H9 (cell line): Measurements from ENCODE around the gene RPS6KA4. TPM values are rescaled to one million over a fixed set of nuclear protein-coding genes. Genes with fewer than 3 reads are reported as not detected.

ENCODE experiments used
- DNase-seq: peaks from one replicate; pipeline ENCODE4 v3.0.0-alpha.2; 2017
- H2AFZ ChIP-seq: one replicate; pipeline ENCODE4 v1.6.1; 2013; ENCODE audit warnings: mild to moderate bottlenecking, low read length, control low read depth, moderate library complexity
- H2AK5ac ChIP-seq: 2 replicates; pipeline ENCODE4 v1.6.1; 2013; ENCODE audit warnings: low read length, control low read depth, mixed read lengths; ENCODE audit not compliant: insufficient read length
- H2BK120ac ChIP-seq: one replicate; pipeline ENCODE4 v1.6.1; 2013; ENCODE audit warnings: low read depth, mild to moderate bottlenecking, low read length, control low read depth, inconsistent platforms; ENCODE audit not compliant: poor library complexity, severe bottlenecking
- H2BK12ac ChIP-seq: 2 replicates; pipeline ENCODE4 v1.6.1; 2013; ENCODE audit warnings: low read length, control low read depth, mixed read lengths, low read depth; ENCODE audit not compliant: insufficient read length
- H2BK15ac ChIP-seq: 2 replicates; pipeline ENCODE4 v1.6.1; 2013; ENCODE audit warnings: low read depth, low read length, control low read depth
- H2BK20ac ChIP-seq: one replicate; pipeline ENCODE4 v1.6.1; 2013; ENCODE audit warnings: low read depth, mild to moderate bottlenecking, low read length, control low read depth, inconsistent platforms; ENCODE audit not compliant: poor library complexity, severe bottlenecking
- H2BK5ac ChIP-seq: 2 replicates; pipeline ENCODE4 v1.6.1; 2013; ENCODE audit warnings: low read length, control low read depth, mixed read lengths; ENCODE audit not compliant: insufficient read length
- H3K14ac ChIP-seq: 2 replicates; pipeline ENCODE4 v1.6.1; 2013; ENCODE audit warnings: low read length, control low read depth; ENCODE audit not compliant: insufficient read depth
- H3K18ac ChIP-seq: 2 replicates; pipeline ENCODE4 v1.6.1; 2013; ENCODE audit warnings: low read depth, mild to moderate bottlenecking, mixed read lengths, low read length, control low read depth; ENCODE audit not compliant: insufficient read length
- H3K23ac ChIP-seq: 2 replicates; pipeline ENCODE4 v1.6.1; 2013; ENCODE audit warnings: low read length, control low read depth, mixed read lengths, low read depth; ENCODE audit not compliant: insufficient read length
- H3K23me2 ChIP-seq: 2 replicates; pipeline ENCODE4 v1.6.1; 2013; ENCODE audit warnings: low read depth, mild to moderate bottlenecking, mixed read lengths, low read length, control low read depth; ENCODE audit not compliant: insufficient read length, poor library complexity, severe bottlenecking
- H3K27ac ChIP-seq: 2 replicates; pipeline ENCODE4 v1.5.1; 2013; ENCODE audit warnings: low read length, control low read depth, mixed read lengths, low read depth; ENCODE audit not compliant: insufficient read length
- H3K27me3 ChIP-seq: 2 replicates; pipeline ENCODE4 v1.6.1; 2013; ENCODE audit warnings: low read length, control low read depth, inconsistent platforms; ENCODE audit not compliant: insufficient read depth
- H3K4ac ChIP-seq: 2 replicates; pipeline ENCODE4 v1.6.1; 2013; ENCODE audit warnings: low read depth, mild to moderate bottlenecking, control low read depth, inconsistent platforms, low read length, moderate library complexity
- H3K4me1 ChIP-seq: 2 replicates; pipeline ENCODE4 v1.6.1; 2013; ENCODE audit warnings: low read length, control low read depth, inconsistent platforms; ENCODE audit not compliant: insufficient read depth
- H3K4me2 ChIP-seq: 2 replicates; pipeline ENCODE4 v1.6.1; 2013; ENCODE audit warnings: low read length, control low read depth, mixed read lengths; ENCODE audit not compliant: insufficient read length, insufficient read depth
- H3K56ac ChIP-seq: 2 replicates; pipeline ENCODE4 v1.6.1; 2013; ENCODE audit warnings: low read depth, mild to moderate bottlenecking, mixed read lengths, low read length, control low read depth; ENCODE audit not compliant: insufficient read length
- H3K79me1 ChIP-seq: 2 replicates; pipeline ENCODE4 v1.6.1; 2013; ENCODE audit warnings: low read depth, mild to moderate bottlenecking, moderate library complexity, low read length, control low read depth, inconsistent platforms; ENCODE audit not compliant: insufficient read depth, poor library complexity, severe bottlenecking
- H3K79me2 ChIP-seq: 2 replicates; pipeline ENCODE4 v1.6.1; 2013; ENCODE audit warnings: low read length, control low read depth, inconsistent platforms; ENCODE audit not compliant: insufficient read depth
- H3K9ac ChIP-seq: 2 replicates; pipeline ENCODE4 v1.6.1; 2013; ENCODE audit warnings: low read length, control low read depth, mixed read lengths; ENCODE audit not compliant: insufficient read length; ENCODE audit errors: extremely low read depth
- H3K9me3 ChIP-seq: one replicate; pipeline ENCODE4 v1.6.1; 2013; ENCODE audit warnings: low read depth, low read length, inconsistent platforms; ENCODE audit not compliant: control insufficient read depth
- H3T11ph ChIP-seq: one replicate; pipeline ENCODE4 v1.6.1; 2013; ENCODE audit warnings: mild to moderate bottlenecking, low read length, control low read depth, inconsistent platforms
- H4K20me1 ChIP-seq: one replicate; pipeline ENCODE4 v1.6.1; 2013; ENCODE audit not compliant: control insufficient read depth, insufficient read length, insufficient read depth
- H4K5ac ChIP-seq: 2 replicates; pipeline ENCODE4 v1.6.1; 2013; ENCODE audit warnings: low read depth, mild to moderate bottlenecking, mixed read lengths, low read length, control low read depth; ENCODE audit not compliant: insufficient read length
- H4K8ac ChIP-seq: replicated peaks from 2 replicates; pipeline ENCODE4 v1.6.1; 2013; ENCODE audit warnings: low read length, control low read depth, mixed read lengths, low read depth; ENCODE audit not compliant: insufficient read length
- H4K91ac ChIP-seq: 2 replicates; pipeline ENCODE4 v1.6.1; 2013; ENCODE audit warnings: low read depth, mild to moderate bottlenecking, moderate library complexity, mixed read lengths, low read length, control low read depth; ENCODE audit not compliant: insufficient read length
- H3K27ac Mint-ChIP-seq, 3 experiments: 2 replicates in 2 of 3; 3 replicates in 1 of 3; pipeline ENCODE4 v1.8.0; 2020 to 2021; ENCODE audit warnings: mixed read lengths in 3 of 3, mild to moderate bottlenecking in 1 of 3, moderate library complexity in 1 of 3
- H3K27me3 Mint-ChIP-seq: 2 replicates; pipeline ENCODE4 v1.8.0; 2021; ENCODE audit warnings: low read depth, mild to moderate bottlenecking, moderate library complexity, mixed read lengths
- H3K36me3 Mint-ChIP-seq, 3 experiments: 2 replicates in 2 of 3; 3 replicates in 1 of 3; pipeline ENCODE4 v1.8.0; 2020 to 2021; ENCODE audit warnings: low read depth in 3 of 3, mixed read lengths in 3 of 3; ENCODE audit not compliant: insufficient read depth in 1 of 3
- H3K4me1 Mint-ChIP-seq, 2 experiments: 2 replicates each; pipeline ENCODE4 v1.8.0; 2020; ENCODE audit warnings: mixed read lengths in 2 of 2
- H3K4me3 Mint-ChIP-seq, 2 experiments: 2 replicates in 1 of 2; 3 replicates in 1 of 2; pipeline ENCODE4 v1.8.0; 2020 to 2021; ENCODE audit warnings: mild to moderate bottlenecking in 2 of 2, mixed read lengths in 2 of 2, moderate library complexity in 1 of 2
- H3K9me3 Mint-ChIP-seq, 2 experiments: 2 replicates in 1 of 2; 3 replicates in 1 of 2; pipeline ENCODE4 v1.8.0; 2020; ENCODE audit warnings: mild to moderate bottlenecking in 2 of 2, mixed read lengths in 2 of 2, moderate library complexity in 1 of 2
- WGBS: extraction: QIAGEN DNeasy Blood & Tissue Kit; methylation state at CpG from one replicate; pipeline ENCODE4 v1.1.7; 2013; ENCODE audit warnings: missing lambda C conversion rate, low lambda C conversion rate, mixed read lengths; ENCODE audit not compliant: insufficient read length; ENCODE audit errors: extremely low coverage; 5-methylcytosine and 5-hydroxymethylcytosine counted together
- total RNA-seq: library from RNA; stranded (reverse); gene quantifications from 2 replicates; pipeline ENCODE4 v1.2.1, GENCODE V29; 2021
- TF ChIP-seq, protein P1 (sequence below): fragments of 200-600 bp; sonication (generic); conservative IDR thresholded peaks from 3 replicates; pipeline ENCODE4 v1.8.0; 2021; ENCODE audit warnings: antibody characterized with exemption, mild to moderate bottlenecking

Gene RPS6KA4
- total RNA-seq, 1 experiment from 2014 or later = 10.8 TPM

GRCh38 chr11:64407221-64407620 is 48.3 kb downstream of the RPS6KA4 start:
- Histone ChIP-seq H3K27me3 (no peaks in the 10 kb centered on the region; the same call in 1 of the 2 replicates), H2AK5ac (no peak overlapping the region), H3K79me2 (no peaks in the 10 kb centered on the region), H4K91ac (no peak overlapping the region), H3K4ac (no peak overlapping the region), H3K23me2 (no peaks in the 10 kb centered on the region), H2BK120ac (no peak overlapping the region), H4K8ac (no peak overlapping the region), H2BK20ac (no peak overlapping the region), H3K4me1 (no peaks in the 10 kb centered on the region; the same call in 1 of the 2 replicates), H2BK5ac (no peak overlapping the region), H3K27ac (no peak overlapping the region), H3K9ac (no peak overlapping the region), H4K5ac (no peak overlapping the region), H2BK15ac (no peak overlapping the region), H3K9me3 (no peaks in the 10 kb centered on the region), H3K14ac (no peak overlapping the region), H2AFZ (no peak overlapping the region), H3K18ac (no peak overlapping the region), H3K56ac (no peak overlapping the region), H3T11ph (no peak overlapping the region), H3K23ac (no peak overlapping the region), H2BK12ac (no peak overlapping the region), H3K79me1 (no peaks in the 10 kb centered on the region), H4K20me1 (no peaks in the 10 kb centered on the region), H3K4me2 (no peak overlapping the region)
- Mint-ChIP-seq H3K4me3 (no peak overlapping the region), H3K27ac (peak overlapping the region in 1 of 3 experiments; percentile 2; a peak in 1 of 7 replicates), H3K4me1 (peaks cover 20 to 36% of the 10 kb centered on the region in 2 experiments), H3K36me3 (peaks cover 0 to 6% (median 0%) of the 10 kb centered on the region in 3 experiments; a peak in 3 of 7 replicates), H3K9me3 (peaks cover 4 to 9% of the 10 kb centered on the region in 2 experiments; a peak in 4 of 5 replicates), H3K27me3 (peaks cover 21% of the 10 kb centered on the region)
- no peak for DNase-seq
- WGBS = no CpG with 5 or more reads among the region's 11 CpGs
- TF ChIP-seq, protein P1, sequence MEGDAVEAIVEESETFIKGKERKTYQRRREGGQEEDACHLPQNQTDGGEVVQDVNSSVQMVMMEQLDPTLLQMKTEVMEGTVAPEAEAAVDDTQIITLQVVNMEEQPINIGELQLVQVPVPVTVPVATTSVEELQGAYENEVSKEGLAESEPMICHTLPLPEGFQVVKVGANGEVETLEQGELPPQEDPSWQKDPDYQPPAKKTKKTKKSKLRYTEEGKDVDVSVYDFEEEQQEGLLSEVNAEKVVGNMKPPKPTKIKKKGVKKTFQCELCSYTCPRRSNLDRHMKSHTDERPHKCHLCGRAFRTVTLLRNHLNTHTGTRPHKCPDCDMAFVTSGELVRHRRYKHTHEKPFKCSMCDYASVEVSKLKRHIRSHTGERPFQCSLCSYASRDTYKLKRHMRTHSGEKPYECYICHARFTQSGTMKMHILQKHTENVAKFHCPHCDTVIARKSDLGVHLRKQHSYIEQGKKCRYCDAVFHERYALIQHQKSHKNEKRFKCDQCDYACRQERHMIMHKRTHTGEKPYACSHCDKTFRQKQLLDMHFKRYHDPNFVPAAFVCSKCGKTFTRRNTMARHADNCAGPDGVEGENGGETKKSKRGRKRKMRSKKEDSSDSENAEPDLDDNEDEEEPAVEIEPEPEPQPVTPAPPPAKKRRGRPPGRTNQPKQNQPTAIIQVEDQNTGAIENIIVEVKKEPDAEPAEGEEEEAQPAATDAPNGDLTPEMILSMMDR = no peak
